ENCODE data around the gene ARHGEF9.
A peak's percentile ranks its signal among the peaks of the same experiment; 100 is the strongest.
"Not testable (repeated sequence)": the region's sequence is repeated elsewhere in the genome, so short reads cannot be mapped to it uniquely, and the experiment has no call there.

The ARHGEF9 gene

GRCh38 chrX:63784902-63785707 lies at the start of gene ARHGEF9:
TSS of gene ARHGEF9 (minus strand) at chrX:63785214. CDS start at chrX:63785145, 69 bp downstream.
- Histone ChIP-seq H3K9ac (ENCODE audit: low read depth in 1 of 2, low read length in 2 of 2) (peak within 1 kb of the TSS; percentile 66 to 74), H3K27ac (ENCODE audit: low read depth, low read length) (peak within 1 kb of the TSS; percentile 20)

GRCh38 chrX:63825446-63825845 lies 40.4 kb upstream of the ARHGEF9 start:
- not testable (repeated sequence) for H3K4me1 ChIP-seq (ENCODE audit: control insufficient read depth in 1 of 2, insufficient read depth in 2 of 2, low read length in 2 of 2); H3K27me3 ChIP-seq (ENCODE audit: control insufficient read depth in 1 of 2, insufficient read depth in 2 of 2, low read length in 2 of 2); H3K9me3 ChIP-seq (ENCODE audit: control insufficient read depth in 1 of 2, low read length in 2 of 2); H3K36me3 ChIP-seq (ENCODE audit: control insufficient read depth in 1 of 2, insufficient read depth in 2 of 2, low read length in 2 of 2); H3K4me3 ChIP-seq (ENCODE audit: low read depth in 1 of 2, low read length in 2 of 2); H3K27ac ChIP-seq (ENCODE audit: low read depth, low read length); H3K9ac ChIP-seq (ENCODE audit: low read depth in 1 of 2, low read length in 2 of 2)

More at GRCh38 chrX:63784902-63785707, at the start of gene ARHGEF9:
- H3K9me3 ChIP-seq (ENCODE audit: control insufficient read depth in 1 of 2, low read length in 2 of 2), result no peaks in the 10 kb centered on the region
- H3K36me3 ChIP-seq (ENCODE audit: control insufficient read depth in 1 of 2, insufficient read depth in 2 of 2, low read length in 2 of 2), result no peaks in the 10 kb centered on the region
- no peaks in the 10 kb centered on the region for H3K4me1 ChIP-seq (ENCODE audit: control insufficient read depth in 1 of 2, insufficient read depth in 2 of 2, low read length in 2 of 2)
- no peaks in the 10 kb centered on the region for H3K27me3 ChIP-seq (ENCODE audit: control insufficient read depth in 1 of 2, insufficient read depth in 2 of 2, low read length in 2 of 2)
- peak within 1 kb of the TSS; percentile 72 to 74 for H3K4me3 ChIP-seq (ENCODE audit: low read depth in 1 of 2, low read length in 2 of 2)

GRCh38 chrX:63818156-63818555 lies 33.1 kb upstream of the ARHGEF9 start:
- H3K27me3 ChIP-seq (ENCODE audit: control insufficient read depth in 1 of 2, insufficient read depth in 2 of 2, low read length in 2 of 2), result no peaks in the 10 kb centered on the region
- no peak overlapping the region for H3K9ac ChIP-seq (ENCODE audit: low read depth in 1 of 2, low read length in 2 of 2)
- no peak overlapping the region for H3K27ac ChIP-seq (ENCODE audit: low read depth, low read length)
- no peaks in the 10 kb centered on the region for H3K36me3 ChIP-seq (ENCODE audit: control insufficient read depth in 1 of 2, insufficient read depth in 2 of 2, low read length in 2 of 2)
- H3K4me1 ChIP-seq (ENCODE audit: control insufficient read depth in 1 of 2, insufficient read depth in 2 of 2, low read length in 2 of 2), result no peaks in the 10 kb centered on the region
- no peak overlapping the region for H3K4me3 ChIP-seq (ENCODE audit: low read depth in 1 of 2, low read length in 2 of 2)
- no peaks in the 10 kb centered on the region for H3K9me3 ChIP-seq (ENCODE audit: control insufficient read depth in 1 of 2, low read length in 2 of 2)

GRCh38 chrX:63817696-63818095 lies 32.7 kb upstream of the ARHGEF9 start:
- Histone ChIP-seq H3K9ac (ENCODE audit: low read depth in 1 of 2, low read length in 2 of 2) (no peak overlapping the region), H3K36me3 (ENCODE audit: control insufficient read depth in 1 of 2, insufficient read depth in 2 of 2, low read length in 2 of 2) (no peaks in the 10 kb centered on the region), H3K9me3 (ENCODE audit: control insufficient read depth in 1 of 2, low read length in 2 of 2) (no peaks in the 10 kb centered on the region), H3K27me3 (ENCODE audit: control insufficient read depth in 1 of 2, insufficient read depth in 2 of 2, low read length in 2 of 2) (no peaks in the 10 kb centered on the region), H3K27ac (ENCODE audit: low read depth, low read length) (no peak overlapping the region), H3K4me3 (ENCODE audit: low read depth in 1 of 2, low read length in 2 of 2) (no peak overlapping the region), H3K4me1 (ENCODE audit: control insufficient read depth in 1 of 2, insufficient read depth in 2 of 2, low read length in 2 of 2) (no peaks in the 10 kb centered on the region)

- Histone ChIP-seq H3K27ac (ENCODE audit: low read depth, low read length) (no peak overlapping the region), H3K36me3 (ENCODE audit: control insufficient read depth in 1 of 2, insufficient read depth in 2 of 2, low read length in 2 of 2) (no peaks in the 10 kb centered on the region), H3K4me3 (ENCODE audit: low read depth in 1 of 2, low read length in 2 of 2) (no peak overlapping the region), H3K9me3 (ENCODE audit: control insufficient read depth in 1 of 2, low read length in 2 of 2) (no peaks in the 10 kb centered on the region), H3K9ac (ENCODE audit: low read depth in 1 of 2, low read length in 2 of 2) (no peak overlapping the region), H3K4me1 (ENCODE audit: control insufficient read depth in 1 of 2, insufficient read depth in 2 of 2, low read length in 2 of 2) (no peaks in the 10 kb centered on the region), H3K27me3 (ENCODE audit: control insufficient read depth in 1 of 2, insufficient read depth in 2 of 2, low read length in 2 of 2) (no peaks in the 10 kb centered on the region)
Measured at GRCh38 chrX:63812823-63813222, 27.8 kb upstream of the ARHGEF9 start.

GRCh38 chrX:63810746-63811145 lies 25.7 kb upstream of the ARHGEF9 start:
- Histone ChIP-seq H3K36me3 (ENCODE audit: control insufficient read depth in 1 of 2, insufficient read depth in 2 of 2, low read length in 2 of 2) (no peaks in the 10 kb centered on the region), H3K27ac (ENCODE audit: low read depth, low read length) (no peak overlapping the region), H3K4me1 (ENCODE audit: control insufficient read depth in 1 of 2, insufficient read depth in 2 of 2, low read length in 2 of 2) (no peaks in the 10 kb centered on the region), H3K9me3 (ENCODE audit: control insufficient read depth in 1 of 2, low read length in 2 of 2) (no peaks in the 10 kb centered on the region), H3K9ac (ENCODE audit: low read depth in 1 of 2, low read length in 2 of 2) (no peak overlapping the region), H3K4me3 (ENCODE audit: low read depth in 1 of 2, low read length in 2 of 2) (no peak overlapping the region), H3K27me3 (ENCODE audit: control insufficient read depth in 1 of 2, insufficient read depth in 2 of 2, low read length in 2 of 2) (no peaks in the 10 kb centered on the region)

GRCh38 chrX:63809173-63809572 lies 24.2 kb upstream of the ARHGEF9 start:
- no peaks in the 10 kb centered on the region for H3K9me3 ChIP-seq (ENCODE audit: control insufficient read depth in 1 of 2, low read length in 2 of 2)
- no peaks in the 10 kb centered on the region for H3K36me3 ChIP-seq (ENCODE audit: control insufficient read depth in 1 of 2, insufficient read depth in 2 of 2, low read length in 2 of 2)
- H3K9ac ChIP-seq (ENCODE audit: low read depth in 1 of 2, low read length in 2 of 2), result no peak overlapping the region
- H3K4me3 ChIP-seq (ENCODE audit: low read depth in 1 of 2, low read length in 2 of 2), result no peak overlapping the region
- H3K4me1 ChIP-seq (ENCODE audit: control insufficient read depth in 1 of 2, insufficient read depth in 2 of 2, low read length in 2 of 2), result no peaks in the 10 kb centered on the region
- H3K27ac ChIP-seq (ENCODE audit: low read depth, low read length), result no peak overlapping the region
- H3K27me3 ChIP-seq (ENCODE audit: control insufficient read depth in 1 of 2, insufficient read depth in 2 of 2, low read length in 2 of 2), result no peaks in the 10 kb centered on the region

- not testable (repeated sequence) for H3K36me3 ChIP-seq (ENCODE audit: control insufficient read depth in 1 of 2, insufficient read depth in 2 of 2, low read length in 2 of 2)
Measured at GRCh38 chrX:63795406-63795805, 10.4 kb upstream of the ARHGEF9 start.

GRCh38 chrX:63785708-63786040 lies 660 bp upstream of the ARHGEF9 start:
- H3K4me1 ChIP-seq (ENCODE audit: control insufficient read depth in 1 of 2, insufficient read depth in 2 of 2, low read length in 2 of 2), result no peaks in the 10 kb centered on the region
- no peaks in the 10 kb centered on the region for H3K9me3 ChIP-seq (ENCODE audit: control insufficient read depth in 1 of 2, low read length in 2 of 2)
- H3K4me3 ChIP-seq (ENCODE audit: low read depth in 1 of 2, low read length in 2 of 2), result peak overlapping the region; percentile 72 to 74
- H3K27me3 ChIP-seq (ENCODE audit: control insufficient read depth in 1 of 2, insufficient read depth in 2 of 2, low read length in 2 of 2), result no peaks in the 10 kb centered on the region
- H3K9ac ChIP-seq (ENCODE audit: low read depth in 1 of 2, low read length in 2 of 2), result peak overlapping the region; percentile 43 to 74
- no peak overlapping the region for H3K27ac ChIP-seq (ENCODE audit: low read depth, low read length)
- no peaks in the 10 kb centered on the region for H3K36me3 ChIP-seq (ENCODE audit: control insufficient read depth in 1 of 2, insufficient read depth in 2 of 2, low read length in 2 of 2)

More at GRCh38 chrX:63795406-63795805, 10.4 kb upstream of the ARHGEF9 start:
- H3K4me1 ChIP-seq (ENCODE audit: control insufficient read depth in 1 of 2, insufficient read depth in 2 of 2, low read length in 2 of 2); H3K9me3 ChIP-seq (ENCODE audit: control insufficient read depth in 1 of 2, low read length in 2 of 2); H3K27ac ChIP-seq (ENCODE audit: low read depth, low read length); H3K9ac ChIP-seq (ENCODE audit: low read depth in 1 of 2, low read length in 2 of 2); H3K4me3 ChIP-seq (ENCODE audit: low read depth in 1 of 2, low read length in 2 of 2); H3K27me3 ChIP-seq (ENCODE audit: control insufficient read depth in 1 of 2, insufficient read depth in 2 of 2, low read length in 2 of 2): not testable (repeated sequence)

GRCh38 chrX:63784346-63784901 lies 590 bp downstream of the ARHGEF9 start:
- Histone ChIP-seq H3K27me3 (ENCODE audit: control insufficient read depth in 1 of 2, insufficient read depth in 2 of 2, low read length in 2 of 2) (no peaks in the 10 kb centered on the region), H3K27ac (ENCODE audit: low read depth, low read length) (peak overlapping the region; percentile 20), H3K9ac (ENCODE audit: low read depth in 1 of 2, low read length in 2 of 2) (peak overlapping the region; percentile 66 to 74)

More at GRCh38 chrX:63784346-63784901, 590 bp downstream of the ARHGEF9 start:
- H3K4me1 ChIP-seq (ENCODE audit: control insufficient read depth in 1 of 2, insufficient read depth in 2 of 2, low read length in 2 of 2), result no peaks in the 10 kb centered on the region
- no peaks in the 10 kb centered on the region for H3K9me3 ChIP-seq (ENCODE audit: control insufficient read depth in 1 of 2, low read length in 2 of 2)
- peak overlapping the region; percentile 72 to 74 for H3K4me3 ChIP-seq (ENCODE audit: low read depth in 1 of 2, low read length in 2 of 2)
- H3K36me3 ChIP-seq (ENCODE audit: control insufficient read depth in 1 of 2, insufficient read depth in 2 of 2, low read length in 2 of 2), result no peaks in the 10 kb centered on the region
